SHP77 treated with DMSO at 0.1 percent for 48 hours (cell line): ENCODE results near the gene HOXB9.

Experiments
- DNase-seq: peaks from one replicate; lab custom pipeline; 2025; lab: John Stamatoyannopoulos, UW

The HOXB9 gene

DNA sequence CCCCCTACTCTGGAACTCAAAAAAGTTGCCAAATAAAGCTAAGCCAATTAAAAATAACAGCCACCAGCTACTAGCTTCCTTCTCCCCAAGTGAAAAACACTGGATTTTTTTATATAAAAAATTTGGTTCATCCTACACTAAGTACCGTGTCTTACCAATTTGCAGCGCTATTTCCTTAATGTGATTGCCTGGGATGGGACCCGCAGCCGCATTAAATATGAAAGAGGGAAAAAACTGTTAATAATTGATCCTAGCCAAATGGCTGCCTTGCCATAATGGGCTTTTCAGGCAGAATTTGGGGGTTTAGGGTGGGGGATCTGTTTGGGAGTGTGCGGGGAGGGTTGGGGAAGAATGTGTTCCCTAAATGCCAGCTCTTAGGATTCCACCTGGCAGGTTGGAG, 2.0 kb downstream of the HOXB9 start:
- no peak for DNase-seq

DNA sequence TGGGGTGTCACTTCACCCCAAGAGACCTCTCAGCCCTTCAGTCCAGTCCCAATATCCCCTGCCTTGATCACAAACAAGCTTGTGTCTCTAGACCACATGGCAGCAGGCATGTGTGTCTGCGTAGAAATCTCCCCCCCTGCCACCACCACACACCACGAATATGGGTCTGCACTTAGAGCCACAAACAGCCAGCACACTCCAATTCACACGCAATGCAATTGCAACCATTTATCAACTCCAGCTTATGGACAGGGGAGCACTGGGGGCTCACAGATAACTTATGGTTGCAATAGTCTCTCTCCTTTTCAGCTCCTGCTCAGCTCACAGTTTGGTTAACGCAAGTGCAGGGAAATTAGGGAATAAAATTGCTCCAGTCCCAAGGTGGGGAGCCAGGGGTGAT, 2.6 kb downstream of the HOXB9 start:
- DNase-seq = no peak

DNA sequence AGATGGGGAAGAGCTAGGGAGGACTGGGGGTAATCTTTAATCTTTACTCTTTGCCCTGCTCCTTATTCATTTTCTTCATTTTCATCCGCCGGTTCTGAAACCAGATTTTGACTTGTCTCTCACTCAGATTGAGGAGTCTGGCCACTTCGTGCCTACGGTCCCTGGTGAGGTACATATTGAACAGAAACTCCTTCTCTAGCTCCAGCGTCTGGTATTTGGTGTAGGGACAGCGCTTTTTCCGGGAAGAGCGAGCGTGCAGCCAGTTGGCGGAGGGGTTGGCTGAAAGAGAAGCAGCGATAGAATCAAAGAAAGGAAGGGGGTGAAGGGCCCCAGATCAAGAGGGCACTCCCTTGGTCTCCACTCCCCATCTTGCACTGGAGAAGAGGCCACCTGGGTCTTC, 3.3 kb downstream of the HOXB9 start:
- no peak for DNase-seq

DNA sequence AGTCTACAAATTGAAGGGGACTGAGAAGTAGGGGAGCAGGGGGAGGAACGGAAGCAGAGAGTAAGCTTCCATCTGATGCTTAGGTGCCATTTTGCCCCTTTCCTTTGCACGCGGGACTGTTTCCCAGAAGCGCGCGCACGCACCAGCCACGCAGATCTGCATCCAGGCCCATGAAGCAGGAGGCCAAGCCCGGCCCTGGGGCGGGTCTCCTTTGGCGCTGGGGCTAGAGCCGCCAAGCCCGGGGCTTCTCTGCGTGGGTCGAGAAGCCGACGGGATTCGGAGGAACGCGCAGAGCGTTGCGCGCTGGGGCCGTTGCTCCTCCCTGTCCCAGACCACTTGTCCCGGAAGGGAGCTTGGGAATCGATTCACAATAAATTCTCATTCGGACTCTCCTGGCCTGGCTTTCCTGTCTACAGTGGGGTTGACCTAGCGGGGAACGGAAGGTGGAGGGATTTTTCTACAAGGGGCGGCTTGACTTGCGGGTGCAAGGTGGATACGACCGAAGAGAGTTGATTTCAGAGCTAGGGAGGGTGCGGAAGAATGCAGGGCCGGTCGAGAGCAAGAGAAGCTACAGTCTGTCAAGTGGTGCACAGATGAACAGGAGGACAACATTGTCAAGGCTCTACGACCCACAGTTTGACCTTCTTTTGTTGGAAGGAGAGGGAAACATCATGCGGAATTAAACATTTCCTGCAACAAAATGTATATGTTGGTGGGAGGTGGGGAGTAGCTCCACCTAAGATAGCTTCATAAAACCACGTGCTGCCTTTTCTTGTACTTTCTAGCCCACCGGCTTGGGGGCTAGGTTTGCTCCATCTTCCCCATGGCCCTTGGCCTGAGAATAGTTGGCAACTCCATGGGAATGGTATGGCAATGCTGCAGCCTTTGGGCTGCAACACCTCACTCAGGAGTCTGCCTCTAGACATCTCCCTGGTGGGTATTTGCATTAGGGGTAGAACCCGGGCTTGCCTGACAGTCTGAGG, 4.5 kb downstream of the HOXB9 start:
- DNase-seq = no peak

DNA sequence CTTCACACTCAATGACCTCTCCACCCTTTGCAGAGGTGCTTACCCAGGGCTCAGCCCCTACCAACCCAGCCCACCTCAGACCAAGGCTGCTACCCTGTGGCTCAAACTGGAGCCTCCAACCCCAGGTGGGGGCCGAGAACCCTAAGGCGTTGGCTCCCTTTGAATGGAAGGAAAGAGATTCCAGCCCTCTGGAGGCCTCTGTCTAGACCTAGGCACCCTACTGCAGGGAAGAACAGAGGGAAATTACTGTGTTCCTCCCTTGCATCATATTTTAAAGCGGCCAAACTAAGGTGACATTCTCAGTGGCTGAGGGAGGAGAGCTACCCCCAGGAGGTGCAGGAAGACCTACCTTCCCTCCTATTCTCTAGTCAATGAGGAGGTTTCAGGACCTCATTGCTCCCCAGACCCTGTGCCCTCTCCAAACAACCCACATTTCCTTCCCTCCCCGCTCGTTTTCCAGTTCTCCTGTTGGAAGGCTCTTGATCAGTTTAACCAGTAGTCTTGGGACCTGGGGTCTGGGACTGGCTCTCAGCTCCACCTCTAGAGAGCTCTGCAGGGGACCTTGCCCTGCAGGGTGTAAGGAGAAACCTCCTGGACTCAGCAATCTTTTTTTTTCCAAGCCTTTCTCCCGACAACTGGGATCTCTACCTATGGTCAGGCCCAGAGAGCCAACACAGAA, 5.6 kb downstream of the HOXB9 start:
- no peak for DNase-seq

DNA sequence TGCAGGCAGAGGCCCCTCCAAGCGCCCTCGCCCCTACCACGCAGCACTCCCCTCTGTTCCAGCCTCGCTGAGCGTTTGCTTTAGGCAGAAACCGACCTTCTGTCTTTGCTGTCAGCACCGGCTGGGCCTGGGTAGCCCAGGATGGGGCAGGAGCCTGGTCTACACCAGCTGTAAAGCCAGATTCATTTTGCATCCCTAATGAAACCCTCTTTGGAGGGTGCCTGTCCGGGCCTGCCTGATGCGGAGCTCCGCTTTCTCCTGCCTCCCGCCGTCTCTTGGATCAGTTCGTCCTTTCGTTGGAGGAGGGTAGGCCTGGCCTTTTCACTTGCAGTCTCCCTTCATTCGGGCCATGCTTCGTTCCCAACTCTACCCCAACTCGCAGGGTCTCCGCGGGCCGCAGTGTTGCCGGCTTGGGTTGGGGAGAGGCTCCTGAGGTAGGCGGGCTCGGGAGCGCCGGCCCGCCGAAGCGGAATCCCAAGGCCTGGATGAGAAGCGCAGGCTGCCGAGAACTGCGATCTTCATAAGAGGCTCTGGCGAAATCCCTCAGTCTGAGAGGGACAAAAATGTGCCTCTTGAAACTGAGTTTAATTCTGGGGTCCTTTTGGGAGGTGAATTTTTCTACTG, 6.2 kb downstream of the HOXB9 start:
- no peak for DNase-seq

DNA sequence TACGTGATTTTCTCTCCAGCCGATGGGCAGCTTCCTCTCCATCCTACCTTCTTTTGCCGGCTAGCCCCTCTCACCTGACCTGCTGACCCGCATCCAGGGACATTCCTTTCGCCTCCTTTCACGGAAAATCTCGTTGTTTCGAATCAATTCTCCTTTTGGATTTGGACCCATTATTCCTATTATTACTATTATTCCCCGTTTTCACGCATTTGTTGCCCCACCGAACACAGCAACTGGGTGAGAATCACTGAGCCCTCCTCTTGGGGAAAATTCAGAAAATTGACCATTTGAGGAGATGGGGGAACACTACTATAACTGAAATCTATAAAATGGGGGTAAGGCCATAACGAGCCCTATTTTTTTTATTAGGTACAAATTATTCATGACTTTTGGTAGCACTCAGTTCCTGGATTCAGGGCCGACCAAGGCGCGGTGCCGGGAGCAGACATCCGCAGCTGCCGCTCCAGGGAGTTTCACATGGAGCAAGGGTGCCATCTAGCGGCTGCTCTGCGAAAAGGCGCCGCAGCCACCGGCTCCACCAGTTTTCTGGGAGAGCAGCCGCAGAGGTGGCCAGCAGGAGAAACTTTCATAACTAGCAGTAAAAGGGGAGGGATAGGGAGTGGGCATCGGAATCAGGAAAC, 7.8 kb downstream of the HOXB9 start:
- peak; percentile 76 for DNase-seq

DNA sequence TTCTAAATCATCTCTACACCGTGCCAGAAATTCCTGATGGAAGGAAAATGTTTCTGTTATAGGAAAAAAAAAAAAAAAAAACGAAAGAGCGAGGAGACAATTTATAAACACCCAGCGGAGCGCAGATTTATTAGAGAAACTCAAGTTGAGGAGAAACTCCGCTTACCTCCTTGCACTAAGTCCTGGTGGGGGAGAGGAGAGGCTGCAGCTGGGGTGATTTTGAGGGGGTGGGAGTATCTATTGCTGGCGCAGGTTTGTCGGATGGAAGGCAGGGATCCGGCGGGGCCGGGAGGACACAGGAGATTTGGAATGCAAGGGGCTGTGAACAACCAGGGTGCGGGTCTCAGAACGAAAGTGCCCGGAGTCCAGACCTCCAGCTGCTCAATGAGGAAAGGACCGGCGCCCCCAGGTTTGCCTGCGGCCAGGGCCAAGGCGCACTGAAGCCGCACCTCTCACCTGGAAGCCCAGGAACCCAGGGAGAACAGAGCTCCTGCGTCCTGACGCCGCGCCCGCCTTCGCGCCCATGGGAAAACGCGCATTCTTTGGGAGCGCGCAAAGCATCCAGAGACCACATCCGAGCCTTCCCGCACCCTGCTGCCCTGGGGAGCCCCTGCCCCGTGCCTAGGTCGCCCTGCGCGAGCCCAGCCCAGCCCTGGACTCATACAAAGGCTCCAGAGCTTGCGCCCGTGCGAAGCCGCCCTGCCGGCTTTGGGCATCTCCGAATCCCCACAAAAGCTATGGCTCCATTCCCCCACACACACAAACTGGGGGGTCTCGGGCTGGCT, 8.5 kb downstream of the HOXB9 start:
- DNase-seq = no peak

DNA sequence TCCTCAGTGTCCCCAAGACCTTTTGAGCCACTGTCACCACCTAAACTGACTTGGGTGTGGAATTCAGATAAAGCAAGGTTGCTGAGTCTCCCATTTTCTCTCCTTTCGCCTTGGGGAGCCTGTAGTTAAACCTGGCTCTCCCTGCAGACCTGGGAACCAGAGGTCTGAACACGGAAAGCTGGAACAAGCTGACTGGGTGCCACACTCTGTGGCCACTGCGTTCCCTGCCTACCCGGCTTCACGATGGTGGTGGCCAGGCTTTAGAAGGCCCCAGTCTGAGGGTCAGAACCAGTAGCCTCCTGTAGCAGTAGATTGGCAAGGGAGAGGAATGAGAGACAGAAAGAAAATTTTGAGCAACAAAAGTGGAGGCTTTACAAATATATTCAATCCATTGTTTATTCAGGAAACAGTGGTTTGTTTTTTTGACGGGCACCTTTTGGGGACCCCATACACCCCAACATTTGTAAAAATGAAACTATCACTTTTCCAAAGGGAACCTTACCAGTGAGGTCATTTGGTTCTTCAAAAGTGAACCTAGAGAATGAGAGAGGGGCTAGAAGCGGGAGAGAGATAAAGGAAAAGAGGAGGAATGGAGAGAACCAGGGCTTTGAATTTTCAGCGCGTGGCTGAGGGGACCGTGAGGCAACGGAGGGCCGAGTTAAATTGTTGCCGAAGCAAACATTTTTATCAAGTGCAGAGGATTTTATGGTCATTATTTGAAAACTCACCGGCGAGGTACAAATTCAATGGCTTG, 9.3 kb downstream of the HOXB9 start:
- DNase-seq = no peak

DNA sequence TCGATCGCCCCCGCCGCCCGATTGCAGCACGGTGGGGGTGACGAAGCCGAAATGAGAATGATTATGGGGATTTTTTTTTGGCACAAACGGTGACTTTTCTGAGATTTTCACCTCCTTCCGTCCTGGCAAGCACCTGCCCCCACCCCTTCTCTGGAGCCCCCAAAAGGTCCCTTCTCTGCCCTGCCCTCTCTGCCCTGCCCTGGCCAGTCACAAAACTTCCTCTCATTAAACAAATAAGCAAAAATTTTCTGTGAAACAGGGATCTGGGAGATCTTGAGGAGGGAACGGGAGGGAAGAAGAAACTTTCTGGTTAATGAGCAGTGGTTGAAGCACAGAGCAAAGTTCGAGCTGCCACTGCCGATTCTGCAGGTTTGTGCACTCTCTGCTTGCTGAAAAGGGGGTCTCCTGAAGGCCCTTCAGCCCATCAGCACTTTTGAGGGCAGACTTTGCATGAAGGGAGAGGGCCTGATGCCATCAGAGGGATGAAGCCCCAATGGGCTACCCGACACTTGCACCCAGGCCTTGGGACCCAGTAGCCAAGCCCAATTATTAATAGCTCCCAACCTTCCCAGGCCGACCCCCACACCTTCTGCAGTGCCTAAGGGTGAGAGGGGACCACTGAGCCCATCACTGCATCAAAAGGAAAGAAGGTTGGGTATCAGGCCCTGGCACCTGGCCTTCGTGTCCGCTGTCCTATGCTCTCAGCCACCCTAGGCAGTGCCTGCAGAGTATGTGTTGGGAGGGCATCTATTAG, 10.0 kb downstream of the HOXB9 start:
- DNase-seq = no peak

DNA sequence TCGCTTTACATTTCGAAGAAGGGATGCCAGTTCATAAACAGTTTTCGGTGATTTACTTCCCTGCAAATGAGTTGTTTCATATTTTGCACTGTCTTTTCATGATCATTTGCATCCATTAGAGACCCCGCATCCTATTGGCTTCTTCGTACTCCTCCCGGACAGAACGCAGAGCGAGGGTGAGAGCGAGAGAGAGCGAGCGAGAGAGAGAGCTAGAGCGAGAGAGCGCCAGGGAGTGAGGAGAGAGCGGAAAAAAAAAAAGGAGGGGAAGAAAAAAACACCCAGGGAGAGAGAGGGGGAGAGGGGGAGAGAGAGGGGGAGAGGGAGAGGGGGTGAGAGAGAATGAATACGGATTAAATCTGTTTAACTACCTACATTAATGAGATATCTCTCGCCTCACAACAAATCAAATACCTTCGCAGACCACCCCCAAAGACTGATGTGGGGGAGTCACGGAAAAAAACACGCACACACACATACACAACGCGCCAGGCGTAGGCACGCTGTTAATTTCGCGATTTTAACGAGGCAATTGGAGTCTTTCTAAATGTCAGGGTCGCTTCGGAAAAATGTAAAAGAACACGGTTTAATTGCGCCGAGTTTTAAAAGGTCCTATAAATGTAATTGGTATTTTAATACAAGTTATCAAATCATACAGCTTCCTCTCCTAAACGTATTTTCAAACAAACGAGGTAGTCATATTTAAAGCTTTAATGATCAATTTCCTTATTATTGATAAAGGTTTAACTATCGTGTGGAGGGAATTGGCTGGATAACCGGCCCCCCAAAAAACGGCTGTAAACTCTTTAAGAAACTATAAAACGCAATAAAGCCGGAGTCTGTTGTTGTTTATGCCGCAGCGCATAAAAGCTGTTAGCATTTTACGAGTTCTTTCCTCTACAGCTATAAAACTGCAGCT, 10.9 kb downstream of the HOXB9 start, which contains the start of gene HOXB8:
HOXB8 (minus strand) TSS at position 246 of the 916 bp plus-strand sequence. CDS start 588 bp downstream, outside the sequence.
- DNase-seq = no peak

DNA sequence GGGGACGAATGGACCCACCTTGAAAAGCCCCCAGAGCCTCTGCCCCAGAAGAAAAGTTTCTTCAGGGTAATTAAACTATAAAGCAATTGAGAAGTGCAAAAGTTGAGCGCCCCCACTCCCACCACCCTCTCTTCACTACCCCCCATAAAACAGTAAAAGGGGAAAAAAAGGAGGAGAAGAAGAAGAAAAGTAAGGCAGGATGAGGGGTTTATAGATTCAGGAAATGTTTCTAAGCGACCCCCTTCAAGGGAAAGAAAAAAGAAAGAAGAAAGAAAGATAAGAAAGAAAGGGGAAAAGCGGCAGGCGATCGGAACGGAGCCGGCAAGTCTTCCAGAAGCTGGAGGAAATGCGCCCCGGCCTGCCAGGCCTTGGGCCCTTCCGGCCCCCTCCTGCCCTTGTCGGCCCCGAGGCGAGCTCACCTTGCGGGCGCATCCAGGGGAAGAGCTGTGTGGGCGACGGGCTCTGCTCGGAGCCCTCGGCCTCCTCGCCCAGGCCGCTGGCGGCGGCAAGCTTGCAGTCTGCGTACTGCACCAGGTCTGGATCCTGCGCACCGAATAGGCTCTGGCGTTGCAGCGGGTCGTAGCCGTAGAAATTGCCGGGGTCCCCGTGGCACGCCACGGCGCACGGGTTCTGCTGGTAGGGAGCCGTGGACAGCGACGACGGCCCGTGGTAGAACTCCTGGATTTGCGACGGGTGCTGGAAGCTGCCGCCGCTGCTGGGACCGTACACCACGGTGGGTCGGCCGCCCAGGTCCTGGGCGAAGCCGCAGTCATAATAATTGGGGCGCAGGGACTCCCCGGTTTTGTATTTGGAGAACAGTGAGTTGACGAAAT, 12.1 kb downstream of the HOXB9 start:
- DNase-seq = peak; percentile 9

DNA sequence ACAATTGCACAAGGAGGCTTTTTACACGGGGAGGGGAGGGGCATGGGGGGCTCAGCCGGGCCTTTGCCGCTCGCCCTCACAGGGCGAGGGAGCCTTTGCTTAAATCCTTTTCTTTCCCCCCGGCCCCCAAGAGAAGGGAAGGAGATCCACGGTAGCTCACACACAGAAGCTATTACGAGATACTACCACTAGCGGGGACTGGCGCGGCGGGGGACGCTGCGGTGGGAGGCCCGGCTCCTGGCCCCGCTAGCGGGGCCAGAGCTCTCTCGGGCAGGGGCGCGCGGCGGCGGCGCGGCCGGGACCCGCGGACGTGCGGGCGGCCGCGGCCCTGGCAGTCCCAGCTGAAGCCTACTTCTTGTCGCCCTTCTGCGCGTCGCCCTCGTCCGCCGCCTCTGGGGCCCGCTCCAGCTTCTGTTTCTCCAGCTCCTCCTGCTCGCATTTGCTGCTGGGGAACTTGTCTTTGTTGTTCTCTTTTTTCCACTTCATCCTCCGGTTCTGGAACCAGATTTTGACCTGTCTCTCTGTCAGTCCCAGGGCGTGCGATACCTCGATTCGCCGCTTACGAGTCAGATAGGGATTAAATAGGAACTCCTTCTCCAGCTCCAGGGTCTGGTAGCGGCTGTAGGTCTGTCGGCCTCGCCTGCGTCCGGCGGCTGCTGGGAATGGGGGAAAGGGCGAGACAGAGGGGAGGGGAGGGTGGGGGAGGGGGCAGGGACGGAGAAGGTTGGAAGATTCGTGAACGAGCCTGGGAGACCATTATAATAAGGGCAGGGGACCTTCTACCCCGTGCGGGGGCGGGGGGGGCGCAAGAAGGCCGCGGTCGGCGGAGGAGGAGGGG, 13.1 kb downstream of the HOXB9 start:
- DNase-seq = peak; percentile 34

DNA sequence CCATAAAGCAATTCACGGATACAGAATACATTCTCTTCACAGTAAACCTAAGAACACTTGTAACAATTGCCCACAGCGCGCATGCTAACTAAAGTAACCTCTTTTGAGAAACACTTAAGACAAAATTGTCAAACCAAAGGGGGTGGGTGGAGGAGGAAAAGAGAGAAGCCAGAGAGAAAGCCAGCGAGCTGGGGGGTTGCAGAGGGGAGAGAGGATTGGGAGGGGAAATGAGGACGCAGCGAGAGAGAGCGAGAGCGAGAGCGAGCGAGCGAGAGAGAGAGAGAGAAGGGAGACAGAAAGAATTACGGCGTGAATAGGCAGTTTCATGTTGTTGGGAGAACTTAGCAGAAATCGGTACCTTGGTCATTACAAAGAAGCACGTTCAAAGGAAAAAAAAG, 13.7 kb downstream of the HOXB9 start:
- peak; percentile 60 for DNase-seq

DNA sequence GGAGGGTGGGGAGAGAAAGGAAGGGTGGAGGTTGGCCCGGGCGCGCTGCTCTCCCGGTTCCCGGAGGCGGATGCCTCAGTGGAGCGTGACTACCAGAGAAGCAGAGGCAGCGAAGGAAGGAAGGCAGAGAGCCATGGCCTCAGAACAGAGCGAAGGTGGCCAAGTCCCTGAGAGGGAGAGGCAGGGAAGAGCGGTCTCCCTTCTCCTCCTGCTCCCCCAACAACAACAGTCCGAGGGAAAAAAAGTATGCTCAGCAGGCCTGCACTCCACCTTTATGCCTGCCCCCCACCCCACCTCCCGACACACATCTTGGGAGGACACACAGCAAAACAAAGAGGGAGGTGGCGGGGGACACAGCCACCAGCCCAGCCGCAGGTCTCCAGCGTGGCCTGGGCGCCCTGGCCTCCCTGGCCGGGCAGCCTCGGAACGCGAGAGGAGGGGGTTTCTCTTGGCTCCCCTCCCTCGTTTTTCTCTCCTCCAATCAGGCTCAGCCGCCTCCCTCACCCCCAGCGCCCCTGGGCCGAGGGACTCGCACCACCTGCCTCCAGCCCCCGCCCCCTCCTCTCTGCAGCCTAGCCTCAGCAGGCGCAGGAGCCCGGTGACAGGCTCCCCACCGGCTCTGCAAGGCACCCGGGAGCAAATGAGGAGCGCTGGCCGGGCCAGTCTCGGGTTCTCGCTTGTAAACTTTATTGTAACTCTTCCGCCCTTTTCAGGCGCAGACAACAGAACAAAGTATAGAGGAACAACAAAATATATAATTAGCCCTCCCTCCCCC, 14.3 kb downstream of the HOXB9 start:
- DNase-seq = peak; percentile 88

DNA sequence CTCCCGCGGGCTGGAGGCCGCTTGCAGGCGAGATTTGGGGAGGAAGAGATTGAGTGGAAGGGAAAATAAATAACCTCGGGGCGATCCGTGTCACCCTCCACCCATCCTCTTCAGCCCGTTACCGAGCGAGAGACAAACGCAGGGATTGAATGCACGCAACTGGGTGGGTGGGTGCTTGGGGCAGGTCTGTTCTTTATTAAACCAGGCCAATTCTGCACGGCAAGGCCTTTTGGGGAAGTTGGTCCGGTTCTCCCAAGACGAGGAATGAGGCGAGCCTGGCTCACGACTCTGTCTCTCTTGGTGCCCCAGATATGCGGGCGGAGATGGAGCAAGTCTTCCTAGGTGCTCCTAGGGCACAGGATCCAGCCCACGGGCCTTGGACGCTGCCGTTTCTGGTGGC, 14.9 kb downstream of the HOXB9 start:
- peak; percentile 40 for DNase-seq
